ENCODE measurements around the gene DNAJC4. TPM values are rescaled to one million over a fixed set of nuclear protein-coding genes. Genes with fewer than 3 reads are reported as not detected.

Gene DNAJC4
- total and polyA plus RNA-seq, 9 of the 15 experiments (the other 6 are each of a cell fraction or from before 2014, with no cell fraction given): 4.0 to 32.6 (median 19.9) TPM

- peak overlapping the region; percentile 92; the same call in 1 of the 2 replicates for H3K4me2 ChIP-seq (ENCODE audit: insufficient read depth, low read length)
- DNase-seq (ENCODE audit: extremely low read depth in 1 of 4, low spot score in 3 of 4): peak in 1 of 4 experiments; percentile 36
- peak overlapping the region; percentile 62; the same call in 2 of the 3 replicates for H3K27ac ChIP-seq (ENCODE audit: extremely low read depth, low read depth, low read length)
- TF ChIP-seq SUPT5H (IDR thresholded peaks at IDR 0.05): peak; percentile 29; the same call in 1 of the 2 replicates
- TF ChIP-seq ZNF184 (CRISPR knock-in tag; IDR thresholded peaks at IDR 0.05): no peak
- TF ChIP-seq POLR2B (IDR thresholded peaks at IDR 0.05; ENCODE audit: low read depth, partially characterized antibody): peak; percentile 16
- no peak for TF ChIP-seq ZBTB2 (IDR thresholded peaks at IDR 0.05)
- TF ChIP-seq TCF15 (CRISPR knock-in tag; IDR thresholded peaks at IDR 0.05): no peak
- peak; percentile 62 for TF ChIP-seq POLR2A (conservative IDR thresholded peaks at IDR 0.05)
- TF ChIP-seq ZBTB34 (CRISPR knock-in tag; IDR thresholded peaks at IDR 0.05): no peak
- no peak for TF ChIP-seq HEY1 (CRISPR knock-in tag; IDR thresholded peaks at IDR 0.05; ENCODE audit: borderline replicate concordance)
- no peak for TF ChIP-seq ZNF518B (CRISPR knock-in tag; IDR thresholded peaks at IDR 0.05)
- peaks cover 49% of the 10 kb centered on the region for H3K36me3 ChIP-seq (ENCODE audit: control insufficient read depth, insufficient read depth, low read length)
- ATAC-seq: no peak
- in situ Hi-C loops (cut with MboI) (no loop called here), intact Hi-C loops (cut with micrococcal nuclease) (loop anchor here (10.0 kb wide), 1 partner anchor 61 kb away; the partner anchor contains the start of genes CATSPERZ and ESRRA)
- no peak for FAIRE-seq
- BruUV-seq (replicated peaks): no TSS peak
- no peak overlapping the region for H2AFZ ChIP-seq (ENCODE audit: low read depth, low read length)
- no peak overlapping the region for H3K4me3 ChIP-seq
- ChIA-PET POLR2A (interaction anchor here (0.7 to 7.8 kb wide), 8 partner anchors 8 to 142 kb away, joined by 3 to 58 read pairs (median 4); partner anchors contain the start of genes NUDT22, PLCB3, STIP1 and TRPT1), CTCF (ENCODE audit: low intra/inter-chr PET ratio) (no interaction called here)
- H3K79me2 ChIP-seq (ENCODE audit: control insufficient read depth, insufficient read depth, low read length): peaks cover 60% of the 10 kb centered on the region
- no peaks in the 10 kb centered on the region for H3K9me3 ChIP-seq (replicated peaks; ENCODE audit: control insufficient read depth, insufficient read depth, low read depth, low read length)
- H3K9ac ChIP-seq (ENCODE audit: insufficient read depth in 1 of 2, low read depth in 2 of 2, low read length in 2 of 2): peak overlapping the region; percentile 31 to 91; a peak in 3 of 4 replicates
- WGBS (ENCODE audit: insufficient coverage, low coverage, missing lambda C conversion rate): 57% methylated on average over 5 of the region's 5 CpGs
- H4K20me1 ChIP-seq (replicated peaks; ENCODE audit: control insufficient read depth, insufficient read depth, low read length): 0 out of 2 replicates have a peak, but pooled peaks cover 3% of the 10 kb centered on the region
- no peaks in the 10 kb centered on the region for H3K27me3 ChIP-seq (ENCODE audit: control insufficient read depth in 2 of 2, insufficient read depth in 2 of 2, low read length in 2 of 2)
- H3K4me1 ChIP-seq (replicated peaks in 1 of 2; ENCODE audit: control insufficient read depth in 2 of 2, insufficient read depth in 2 of 2, low read length in 2 of 2): peaks cover 42 to 86% of the 10 kb centered on the region in 2 experiments
- no peaks in the 10 kb centered on the region for H3K9me1 ChIP-seq (ENCODE audit: control insufficient read depth, insufficient read depth, low read length)
These were observed 13.8 kb downstream of the DNAJC4 start for GRCh38 chr11:64244107-64244506.
